Ovary (tissue), 3 donors: Measurements from ENCODE around the gene MYT1.

Experiments used
- EP300 ChIP-seq: sonication (generic); formaldehyde crosslinking; IDR thresholded peaks from one replicate; pipeline ENCODE4 v1.6.1; 2017; ENCODE audit warnings: antibody characterized with exemption
- TF ChIP-seq, protein P1 (sequence below), 3 donors: fragments of 450-650 bp in 2 of 3; fragments of 200-600 bp in 1 of 3; IDR thresholded peaks; one replicate each; pipeline versions ENCODE4 v1.5.1 to v1.8.0; 2016 to 2022; ENCODE audit warnings: antibody characterized with exemption in 3 of 3, mild to moderate bottlenecking in 1 of 3
- donor health status: DM: no; HTN: no; CAD: no.

DNA sequence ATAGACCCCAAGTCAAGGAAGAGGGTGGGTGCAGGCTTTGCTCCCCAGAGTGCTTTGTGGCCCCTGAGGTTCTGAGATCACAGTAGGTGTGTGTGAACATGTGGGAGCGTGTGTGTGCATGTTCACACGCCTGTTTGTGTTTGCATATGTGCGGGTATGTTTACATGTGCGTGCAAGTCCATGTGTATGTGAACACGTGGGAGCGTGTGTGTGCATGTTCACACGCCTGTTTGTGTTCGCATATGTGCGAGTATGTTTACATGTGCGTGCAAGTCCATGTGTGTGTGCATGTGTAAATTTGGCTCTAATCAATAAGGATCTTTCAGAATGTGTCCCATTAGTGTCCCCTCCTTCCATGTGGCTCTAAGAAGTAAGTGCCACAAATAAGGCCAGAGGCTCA is 49.9 kb downstream of the MYT1 start:
- TF ChIP-seq, protein P1, sequence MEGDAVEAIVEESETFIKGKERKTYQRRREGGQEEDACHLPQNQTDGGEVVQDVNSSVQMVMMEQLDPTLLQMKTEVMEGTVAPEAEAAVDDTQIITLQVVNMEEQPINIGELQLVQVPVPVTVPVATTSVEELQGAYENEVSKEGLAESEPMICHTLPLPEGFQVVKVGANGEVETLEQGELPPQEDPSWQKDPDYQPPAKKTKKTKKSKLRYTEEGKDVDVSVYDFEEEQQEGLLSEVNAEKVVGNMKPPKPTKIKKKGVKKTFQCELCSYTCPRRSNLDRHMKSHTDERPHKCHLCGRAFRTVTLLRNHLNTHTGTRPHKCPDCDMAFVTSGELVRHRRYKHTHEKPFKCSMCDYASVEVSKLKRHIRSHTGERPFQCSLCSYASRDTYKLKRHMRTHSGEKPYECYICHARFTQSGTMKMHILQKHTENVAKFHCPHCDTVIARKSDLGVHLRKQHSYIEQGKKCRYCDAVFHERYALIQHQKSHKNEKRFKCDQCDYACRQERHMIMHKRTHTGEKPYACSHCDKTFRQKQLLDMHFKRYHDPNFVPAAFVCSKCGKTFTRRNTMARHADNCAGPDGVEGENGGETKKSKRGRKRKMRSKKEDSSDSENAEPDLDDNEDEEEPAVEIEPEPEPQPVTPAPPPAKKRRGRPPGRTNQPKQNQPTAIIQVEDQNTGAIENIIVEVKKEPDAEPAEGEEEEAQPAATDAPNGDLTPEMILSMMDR (IDR thresholded peaks at IDR 0.05) = no peak
- TF ChIP-seq EP300 = no peak
